B cell (primary cell): Measurements from ENCODE around the gene STXBP2. TPM values are rescaled to one million over a fixed set of nuclear protein-coding genes. Genes with fewer than 3 reads are reported as not detected.
A peak's percentile ranks its signal among the peaks of the same experiment; 100 is the strongest.

Source experiments
- ATAC-seq: fragments of 200-7000 bp; cut with Tn5 transposase; one replicate; pipeline ENCODE4 v1.10.0; 2021; ENCODE audit warnings: low read depth, mild to moderate bottlenecking, moderate number of reproducible peaks, moderate library complexity
- CTCF ChIA-PET: fragments of 350-600 bp; sonication (Branson Sonifier 250); formaldehyde crosslinking; loops from one replicate; lab custom pipeline; 2021; ENCODE audit warnings: antibody characterized with exemption, inconsistent platforms; lab: Charles Lee
- POLR2A ChIA-PET: fragments of 350-600 bp; sonication (Branson Sonifier 250); formaldehyde crosslinking; loops from one replicate; lab custom pipeline; 2021; ENCODE audit warnings: antibody characterized with exemption; lab: Charles Lee
- DNase-seq: peaks from one replicate; pipeline ENCODE4 v3.0.0; 2013
- H2AFZ ChIP-seq: 2 replicates; pipeline ENCODE4 v1.6.1; 2012; ENCODE audit warnings: mild to moderate bottlenecking, low read depth, low read length; ENCODE audit not compliant: insufficient read depth, poor library complexity, severe bottlenecking
- H3K27ac ChIP-seq, 2 donors: 1 replicate in 1 of 2; 2 replicates in 1 of 2; pipeline ENCODE4 v1.5.1; 2012 to 2013; ENCODE audit warnings: low read length in 2 of 2, mild to moderate bottlenecking in 2 of 2, moderate library complexity in 1 of 2
- H3K27me3 ChIP-seq, 4 experiments: fragments of 200-600 bp in 1 of 4; sonication (generic) in 1 of 4; replicated peaks in 1 of 4; 1 replicate in 2 of 4; 2 replicates in 2 of 4; pipeline versions ENCODE4 v1.6.1 to v1.7.0; 2013 to 2016; ENCODE audit warnings: low read length in 3 of 4, mild to moderate bottlenecking in 2 of 4, mixed read lengths in 1 of 4, moderate library complexity in 1 of 4; ENCODE audit not compliant: insufficient read depth in 4 of 4, control insufficient read depth in 3 of 4; ENCODE audit errors: control extremely low read depth in 1 of 4
- H3K36me3 ChIP-seq, 2 experiments: replicated peaks in 1 of 2; 1 replicate in 1 of 2; 2 replicates in 1 of 2; pipeline versions ENCODE4 v1.6.1 to v1.7.1; 2013; ENCODE audit warnings: low read length in 1 of 2; ENCODE audit not compliant: insufficient read depth in 2 of 2, control insufficient read depth in 1 of 2; ENCODE audit errors: control extremely low read depth in 1 of 2, extremely low read depth in 1 of 2
- H3K4me1 ChIP-seq, 2 donors: fragments of 200-600 bp in 1 of 2; sonication (generic) in 1 of 2; 1 replicate in 1 of 2; 2 replicates in 1 of 2; pipeline versions ENCODE4 v1.5.1 to v1.6.1; 2013 to 2017; ENCODE audit warnings: low read length in 2 of 2; ENCODE audit not compliant: control insufficient read depth in 2 of 2, insufficient read depth in 2 of 2
- H3K4me2 ChIP-seq: replicated peaks from 2 replicates; pipeline ENCODE3; 2012; ENCODE audit warnings: mild to moderate bottlenecking, low read depth, low read length; ENCODE audit not compliant: poor library complexity, severe bottlenecking
- H3K4me3 ChIP-seq, 5 experiments: fragments of 200-600 bp in 1 of 5; sonication (generic) in 1 of 5; 1 replicate in 3 of 5; 2 replicates in 2 of 5; pipeline versions ENCODE4 v1.5.1 to v1.7.0; 2011 to 2016; ENCODE audit warnings: low read length in 4 of 5, mild to moderate bottlenecking in 4 of 5, low read depth in 2 of 5, control low read depth in 1 of 5, moderate library complexity in 1 of 5; ENCODE audit not compliant: insufficient read depth in 1 of 5; ENCODE audit errors: control extremely low read depth in 1 of 5, extremely low read depth in 1 of 5
- H3K79me2 ChIP-seq: fragments of 200-600 bp; sonication (generic); one replicate; pipeline ENCODE4 v1.6.0; 2016; ENCODE audit warnings: low read length; ENCODE audit not compliant: control insufficient read depth, insufficient read depth
- H3K9ac ChIP-seq: fragments of 200-600 bp; sonication (generic); 2 replicates; pipeline ENCODE4 v1.6.1; 2017; ENCODE audit warnings: mild to moderate bottlenecking, low read length, moderate library complexity
- H3K9me3 ChIP-seq, 3 donors: one replicate each; pipeline versions ENCODE4 v1.6.1 to v1.7.1; 2013; ENCODE audit warnings: low read length in 2 of 3; ENCODE audit not compliant: control insufficient read depth in 2 of 3, insufficient read depth in 1 of 3; ENCODE audit errors: control extremely low read depth in 1 of 3
- H4K20me1 ChIP-seq: 2 replicates; pipeline ENCODE4 v1.6.0; 2012; ENCODE audit warnings: mild to moderate bottlenecking, low read length; ENCODE audit not compliant: insufficient read depth, control insufficient read depth, poor library complexity, severe bottlenecking
- H3K27ac Mint-ChIP-seq: one replicate; pipeline ENCODE4 v1.8.0; 2021; ENCODE audit warnings: mixed read lengths
- H3K27me3 Mint-ChIP-seq: one replicate; pipeline ENCODE4 v1.8.0; 2021; ENCODE audit warnings: mixed read lengths
- H3K4me1 Mint-ChIP-seq: one replicate; pipeline ENCODE4 v1.8.0; 2021; ENCODE audit warnings: mixed read lengths
- H3K4me3 Mint-ChIP-seq: one replicate; pipeline ENCODE4 v1.8.0; 2021; ENCODE audit warnings: mixed read lengths
- H3K9me3 Mint-ChIP-seq: one replicate; pipeline ENCODE4 v1.8.0; 2022; ENCODE audit warnings: mixed read lengths; ENCODE audit not compliant: insufficient read depth
- EZH2 ChIP-seq: IDR thresholded peaks from 2 replicates; pipeline ENCODE4 v1.6.1; 2012; ENCODE audit warnings: borderline replicate concordance, low read depth, mild to moderate bottlenecking, moderate library complexity, low read length; ENCODE audit not compliant: insufficient read depth, poor library complexity, severe bottlenecking
- WGBS: methylation state at CpG from one replicate; pipeline ENCODE4 v1.1.5; 2013; ENCODE audit warnings: missing lambda C conversion rate; ENCODE audit not compliant: insufficient coverage; 5-methylcytosine and 5-hydroxymethylcytosine counted together
- intact Hi-C: fragments of 100-400 bp; cut with micrococcal nuclease; formaldehyde crosslinking; loops from one replicate; pipeline ENCODE4 v1.10.0; 2022
- polyA plus RNA-seq: library from polyadenylated mRNA; depleted of rRNA; stranded (reverse); fragments of >200 nt; gene quantifications from 2 replicates; pipeline ENCODE4 v1.2.3, GENCODE V29; 2012
- total RNA-seq, 2 donors: library from RNA; stranded (reverse); fragments of 120-200 nt in 1 of 2; gene quantifications; 1 replicate in 1 of 2; 2 replicates in 1 of 2; pipeline versions ENCODE4 v1.2.3 to v1.2.4, GENCODE V29; 2013 to 2022
- TF ChIP-seq, protein P1 (sequence below): fragments of 200-600 bp; IDR thresholded peaks from one replicate; pipeline ENCODE4 v1.8.0; 2022; ENCODE audit warnings: antibody characterized with exemption, mild to moderate bottlenecking

Gene STXBP2
- total and polyA plus RNA-seq, 2 donors (not counting 1 experiment from before 2014, with no cell fraction given), result 222 to 226 TPM

GRCh38 chr19:7603919-7604318, 33.0 kb upstream of the STXBP2 start:
- peaks cover 0 to 9% (median 0%) of the 10 kb centered on the region in 3 donors for H3K9me3 ChIP-seq
- intact Hi-C loops, result no loop called here
- 97% methylated on average over 9 of the region's 9 CpGs for WGBS
- POLR2A ChIA-PET, result no interaction called here
- H3K4me2 ChIP-seq, result no peak overlapping the region
- H3K27ac Mint-ChIP-seq, result no peak overlapping the region
- TF ChIP-seq, protein P1, sequence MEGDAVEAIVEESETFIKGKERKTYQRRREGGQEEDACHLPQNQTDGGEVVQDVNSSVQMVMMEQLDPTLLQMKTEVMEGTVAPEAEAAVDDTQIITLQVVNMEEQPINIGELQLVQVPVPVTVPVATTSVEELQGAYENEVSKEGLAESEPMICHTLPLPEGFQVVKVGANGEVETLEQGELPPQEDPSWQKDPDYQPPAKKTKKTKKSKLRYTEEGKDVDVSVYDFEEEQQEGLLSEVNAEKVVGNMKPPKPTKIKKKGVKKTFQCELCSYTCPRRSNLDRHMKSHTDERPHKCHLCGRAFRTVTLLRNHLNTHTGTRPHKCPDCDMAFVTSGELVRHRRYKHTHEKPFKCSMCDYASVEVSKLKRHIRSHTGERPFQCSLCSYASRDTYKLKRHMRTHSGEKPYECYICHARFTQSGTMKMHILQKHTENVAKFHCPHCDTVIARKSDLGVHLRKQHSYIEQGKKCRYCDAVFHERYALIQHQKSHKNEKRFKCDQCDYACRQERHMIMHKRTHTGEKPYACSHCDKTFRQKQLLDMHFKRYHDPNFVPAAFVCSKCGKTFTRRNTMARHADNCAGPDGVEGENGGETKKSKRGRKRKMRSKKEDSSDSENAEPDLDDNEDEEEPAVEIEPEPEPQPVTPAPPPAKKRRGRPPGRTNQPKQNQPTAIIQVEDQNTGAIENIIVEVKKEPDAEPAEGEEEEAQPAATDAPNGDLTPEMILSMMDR, result no peak
- TF ChIP-seq EZH2, result no peak
- no peaks in the 10 kb centered on the region for H3K9me3 Mint-ChIP-seq
- H3K4me3 Mint-ChIP-seq, result no peak overlapping the region
- H3K9ac ChIP-seq, result no peak overlapping the region
- H3K27me3 ChIP-seq, result peaks cover 0 to 24% (median 0%) of the 10 kb centered on the region in 4 experiments
- peaks cover 15% of the 10 kb centered on the region for H3K27me3 Mint-ChIP-seq
- no peaks in the 10 kb centered on the region for H3K4me1 Mint-ChIP-seq
- H3K36me3 ChIP-seq, result no peaks in the 10 kb centered on the region
- H3K27ac ChIP-seq, result no peak overlapping the region
- no peaks in the 10 kb centered on the region for H3K79me2 ChIP-seq
- no peaks in the 10 kb centered on the region for H4K20me1 ChIP-seq
- CTCF ChIA-PET, result no interaction called here
- no peak overlapping the region for H2AFZ ChIP-seq
- DNase-seq (no peak), ATAC-seq (no peak)
- H3K4me3 ChIP-seq, result no peak overlapping the region
- H3K4me1 ChIP-seq, result no peaks in the 10 kb centered on the region

- Mint-ChIP-seq H3K27ac (no peak overlapping the region), H3K9me3 (no peaks in the 10 kb centered on the region), H3K4me3 (no peak overlapping the region), H3K27me3 (peaks cover 14% of the 10 kb centered on the region), H3K4me1 (no peaks in the 10 kb centered on the region)
- CTCF ChIA-PET, result no interaction called here
- 75% methylated on average over 12 of the region's 14 CpGs for WGBS
- ATAC-seq (no peak), DNase-seq (peak; percentile 52)
- Histone ChIP-seq H3K4me2 (no peak overlapping the region), H3K27ac (no peak overlapping the region), H4K20me1 (no peaks in the 10 kb centered on the region), H3K4me3 (no peak overlapping the region), H3K36me3 (no peaks in the 10 kb centered on the region), H3K27me3 (peaks cover 0 to 23% (median 0%) of the 10 kb centered on the region in 4 experiments), H3K9ac (no peak overlapping the region), H2AFZ (no peak overlapping the region), H3K4me1 (no peaks in the 10 kb centered on the region), H3K9me3 (peaks cover 0 to 9% (median 0%) of the 10 kb centered on the region in 3 donors), H3K79me2 (no peaks in the 10 kb centered on the region)
- TF ChIP-seq, protein P1, result no peak
- TF ChIP-seq EZH2, result no peak
- POLR2A ChIA-PET, result interaction anchor here (0.5 to 0.7 kb wide), 3 partner anchors 240 to 1289 kb away, joined by 3 to 5 read pairs (median 3); no protein-coding TSS in a partner anchor
- intact Hi-C loops, result no loop called here
Observed at GRCh38 chr19:7605490-7606222, 31.3 kb upstream of the STXBP2 start.
